PC-3 (cell line): ENCODE data around the gene ENO1. TPM values are rescaled to one million over a fixed set of nuclear protein-coding genes. Genes with fewer than 3 reads are reported as not detected.

Experiments
- ATAC-seq: fragments of 200-7000 bp; cut with Tn5 transposase; 2 replicates; pipeline ENCODE4 v1.9.1; 2020; ENCODE audit warnings: mild to moderate bottlenecking, moderate library complexity
- BruUV-seq: library from RNA; stranded (reverse); fragments of 400-500 nt; replicated peaks from 2 replicates; lab custom pipeline; 2021; lab: Mats Ljungman, UMichigan
- CTCF ChIA-PET: fragments of 300-600 bp; sonication (Branson Sonifier 250); formaldehyde crosslinking; loops from one replicate; lab custom pipeline; 2022; ENCODE audit warnings: antibody characterized with exemption; lab: Charles Lee
- POLR2A ChIA-PET: fragments of 300-600 bp; sonication (Branson Sonifier 250); formaldehyde crosslinking; loops from one replicate; lab custom pipeline; 2022; ENCODE audit warnings: antibody characterized with exemption; ENCODE audit not compliant: unreplicated experiment; lab: Charles Lee
- DNase-seq: peaks from one replicate; pipeline ENCODE4 v3.0.0-alpha.2; 2015
- H2AFZ ChIP-seq: fragments of 300-600 bp; sonication (generic); 2 replicates; pipeline ENCODE4 v1.6.0; 2016; ENCODE audit warnings: antibody characterized with exemption, low read length
- H3F3A ChIP-seq: fragments of 300-600 bp; sonication (generic); one replicate; pipeline ENCODE4 v1.6.0; 2017; ENCODE audit warnings: antibody characterized with exemption, low read length, control low read depth, mild to moderate bottlenecking; ENCODE audit not compliant: unreplicated experiment
- H3K27ac ChIP-seq: fragments of 300-600 bp; sonication (generic); 2 replicates; pipeline ENCODE4 v1.5.1; 2016; ENCODE audit warnings: mild to moderate bottlenecking, low read length
- H3K27me3 ChIP-seq: fragments of 300-600 bp; sonication (generic); 2 replicates; pipeline ENCODE4 v1.6.1; 2016; ENCODE audit warnings: low read length, mixed read lengths
- H3K36me3 ChIP-seq: fragments of 300-600 bp; sonication (generic); 2 replicates; pipeline ENCODE4 v1.6.1; 2016; ENCODE audit warnings: low read depth, mixed run types, low read length, mixed read lengths
- H3K4me1 ChIP-seq: fragments of 300-600 bp; sonication (generic); 2 replicates; pipeline ENCODE4 v1.5.1; 2016; ENCODE audit warnings: low read length; ENCODE audit not compliant: insufficient read depth
- H3K4me2 ChIP-seq: fragments of 300-600 bp; sonication (generic); 2 replicates; pipeline ENCODE4 v1.6.0; 2016; ENCODE audit warnings: low read length
- H3K4me3 ChIP-seq: fragments of 300-600 bp; sonication (generic); 2 replicates; pipeline ENCODE4 v1.5.1; 2016; ENCODE audit warnings: mild to moderate bottlenecking, low read length, mixed read lengths
- H3K79me2 ChIP-seq: fragments of 300-600 bp; sonication (generic); 2 replicates; pipeline ENCODE4 v1.6.1; 2017; ENCODE audit warnings: low read length, mixed read lengths
- H3K9ac ChIP-seq: fragments of 300-600 bp; sonication (generic); 2 replicates; pipeline ENCODE4 v1.6.0; 2016; ENCODE audit warnings: mild to moderate bottlenecking, low read length
- H3K9me2 ChIP-seq: fragments of 300-600 bp; sonication (generic); replicated peaks from 2 replicates; pipeline ENCODE4 v1.6.1; 2016; ENCODE audit warnings: mixed run types, low read length, mixed read lengths
- H3K9me3 ChIP-seq: fragments of 300-600 bp; sonication (generic); 2 replicates; pipeline ENCODE4 v1.6.1; 2016; ENCODE audit warnings: low read length, mixed read lengths
- H4K20me1 ChIP-seq: fragments of 300-600 bp; sonication (generic); 2 replicates; pipeline ENCODE4 v1.6.1; 2016; ENCODE audit warnings: low read length, mixed read lengths
- CTCF ChIP-seq: fragments of 300-600 bp; sonication (generic); conservative IDR thresholded peaks from 2 replicates; pipeline ENCODE4 v1.5.1; 2017; ENCODE audit warnings: antibody characterized with exemption, low read depth, mild to moderate bottlenecking, low read length
- EZH2 ChIP-seq: fragments of 300-600 bp; sonication (generic); IDR thresholded peaks from one replicate; pipeline ENCODE4 v1.6.1; 2017; ENCODE audit warnings: antibody characterized with exemption, mild to moderate bottlenecking, low read length; ENCODE audit not compliant: unreplicated experiment
- EZH2phosphoT487 ChIP-seq: fragments of 300-600 bp; sonication (generic); IDR thresholded peaks from 2 replicates; pipeline ENCODE4 v1.6.1; 2018; ENCODE audit warnings: mild to moderate bottlenecking, antibody characterized with exemption, low read length, borderline replicate concordance
- intact Hi-C: fragments of 100-400 bp; cut with micrococcal nuclease; formaldehyde crosslinking; loops from 2 replicates; pipeline ENCODE4 v1.9.0; 2023
- total RNA-seq: library from RNA; depleted of rRNA; stranded (reverse); fragments of >200 nt; gene quantifications from 2 replicates; pipeline ENCODE4 v1.2.3, GENCODE V29; 2014

The ENO1 gene
- total RNA-seq, 1 experiment from 2014 or later: 3,712 TPM

- CTCF ChIA-PET: interaction anchor here (0.7 to 1.4 kb wide), 3 partner anchors 11 to 113 kb away, joined by 3 read pairs; no protein-coding TSS in a partner anchor
- peak overlapping the region; percentile 46 for H3K9ac ChIP-seq
- peak overlapping the region; percentile 95 for H3K4me3 ChIP-seq
- no peaks in the 10 kb centered on the region for H3K9me2 ChIP-seq
- BruUV-seq: TSS peak; percentile 72
- H3K9me3 ChIP-seq: no peaks in the 10 kb centered on the region
- H4K20me1 ChIP-seq: peaks cover 84% of the 10 kb centered on the region
- TF ChIP-seq EZH2: no peak
- no peak for TF ChIP-seq EZH2phosphoT487
- H3F3A ChIP-seq: peaks cover 53% of the 10 kb centered on the region
- no peak overlapping the region for H2AFZ ChIP-seq
- peaks cover 83% of the 10 kb centered on the region for H3K36me3 ChIP-seq
- H3K79me2 ChIP-seq: peaks cover 98% of the 10 kb centered on the region
- peak overlapping the region; percentile 90 for H3K4me2 ChIP-seq
- intact Hi-C loops: loop anchor here (5.0 kb wide), 1 partner anchor 114 kb away; no protein-coding TSS in a partner anchor
- H3K27ac ChIP-seq: peak overlapping the region; percentile 97
- H3K4me1 ChIP-seq: peaks cover 55% of the 10 kb centered on the region
- POLR2A ChIA-PET: interaction anchor here (0.6 to 1.1 kb wide), 2 partner anchors 25 to 34 kb away, joined by 3 read pairs; no protein-coding TSS in a partner anchor
- DNase-seq (peak; percentile 99), ATAC-seq (peak; percentile 75)
- H3K27me3 ChIP-seq: no peaks in the 10 kb centered on the region
These were observed 4.8 kb downstream of the ENO1 start for GRCh38 chr1:8873506-8874229.

- peaks cover 55% of the 10 kb centered on the region for H3K4me1 ChIP-seq
- peaks cover 59% of the 10 kb centered on the region for H3F3A ChIP-seq
- H2AFZ ChIP-seq: no peak overlapping the region
- POLR2A ChIA-PET: interaction anchor here (0.6 to 1.1 kb wide), 2 partner anchors 24 to 35 kb away, joined by 3 read pairs; no protein-coding TSS in a partner anchor
- H4K20me1 ChIP-seq: peaks cover 89% of the 10 kb centered on the region
- TF ChIP-seq EZH2: no peak
- TF ChIP-seq CTCF: no peak
- TF ChIP-seq EZH2phosphoT487: no peak
- H3K79me2 ChIP-seq: peaks cover 95% of the 10 kb centered on the region
- peak overlapping the region; percentile 84 for H3K4me2 ChIP-seq
- H3K36me3 ChIP-seq: peaks cover 87% of the 10 kb centered on the region
- BruUV-seq: no TSS peak
- CTCF ChIA-PET: interaction anchor here (0.7 to 1.4 kb wide), 3 partner anchors 10 to 113 kb away, joined by 3 read pairs; no protein-coding TSS in a partner anchor
- H3K4me3 ChIP-seq: peak overlapping the region; percentile 66
- H3K9me3 ChIP-seq: no peaks in the 10 kb centered on the region
- H3K9ac ChIP-seq: peak overlapping the region; percentile 46
- peak overlapping the region; percentile 97 for H3K27ac ChIP-seq
- intact Hi-C loops: loop anchor here (5.0 kb wide), 1 partner anchor 114 kb away; no protein-coding TSS in a partner anchor
- ATAC-seq (no peak), DNase-seq (no peak)
- H3K9me2 ChIP-seq: no peaks in the 10 kb centered on the region
- H3K27me3 ChIP-seq: no peaks in the 10 kb centered on the region
These were observed 5.5 kb downstream of the ENO1 start for GRCh38 chr1:8873001-8873400.

GRCh38 chr1:8871965-8872399 is 6.5 kb downstream of the ENO1 start:
- Histone ChIP-seq H3K4me3 (peak overlapping the region; percentile 66; the same call in 1 of the 2 replicates), H3K9me3 (no peaks in the 10 kb centered on the region), H3K4me2 (peak overlapping the region; percentile 84), H3K27me3 (no peaks in the 10 kb centered on the region), H2AFZ (no peak overlapping the region), H4K20me1 (peaks cover 90% of the 10 kb centered on the region), H3K4me1 (peaks cover 55% of the 10 kb centered on the region), H3K27ac (peak overlapping the region; percentile 97), H3K36me3 (peaks cover 89% of the 10 kb centered on the region), H3K9ac (no peak overlapping the region), H3F3A (peaks cover 63% of the 10 kb centered on the region), H3K79me2 (peaks cover 95% of the 10 kb centered on the region), H3K9me2 (no peaks in the 10 kb centered on the region)
- CTCF ChIA-PET: interaction anchor here (0.6 to 0.9 kb wide), 2 partner anchors 8 to 42 kb away, joined by 3 read pairs; no protein-coding TSS in a partner anchor
- POLR2A ChIA-PET: no interaction called here
- TF ChIP-seq EZH2phosphoT487 (no peak), EZH2 (no peak), CTCF (no peak)
- DNase-seq: no peak
- intact Hi-C loops: loop anchor here (5.0 kb wide), 1 partner anchor 115 kb away; no protein-coding TSS in a partner anchor
- no peak for ATAC-seq
- no TSS peak for BruUV-seq
